WERI-Rb-1 (cell line): ENCODE measurements around the gene EYS.
"Not testable (repeated sequence)": the region's sequence is repeated elsewhere in the genome, so short reads cannot be mapped to it uniquely, and the experiment has no call there.

Experiments used
- DNase-seq: peaks from one replicate; pipeline ENCODE4 v3.0.0-alpha.2; 2020
- H3K27ac ChIP-seq: fragments of 250-450 bp; sonication (Bioruptor Pico); 2 replicates; pipeline ENCODE4 v1.5.1; 2020; ENCODE audit warnings: mild to moderate bottlenecking, moderate library complexity
- H3K27me3 ChIP-seq: fragments of 250-450 bp; sonication (Bioruptor Pico); 2 replicates; pipeline ENCODE4 v1.5.1; 2021; ENCODE audit warnings: mild to moderate bottlenecking, low read depth, moderate library complexity; ENCODE audit not compliant: insufficient read depth, severe bottlenecking
- H3K36me3 ChIP-seq: fragments of 250-450 bp; sonication (Bioruptor Pico); 2 replicates; pipeline ENCODE4 v1.5.1; 2020; ENCODE audit warnings: mild to moderate bottlenecking, moderate library complexity
- H3K4me3 ChIP-seq: 2 replicates; pipeline ENCODE4 v1.5.1; 2011; ENCODE audit warnings: low read depth, mild to moderate bottlenecking, control low read depth, low read length
- H3K9me3 ChIP-seq: fragments of 250-450 bp; sonication (Bioruptor Pico); 2 replicates; pipeline ENCODE4 v1.5.1; 2021; ENCODE audit warnings: mild to moderate bottlenecking, moderate library complexity; ENCODE audit not compliant: severe bottlenecking
- CTCF ChIP-seq: IDR thresholded peaks from 2 replicates; pipeline ENCODE4 v1.5.1; 2011; ENCODE audit warnings: low read depth, mild to moderate bottlenecking, control low read depth, inconsistent platforms, low read length

Gene EYS

DNA sequence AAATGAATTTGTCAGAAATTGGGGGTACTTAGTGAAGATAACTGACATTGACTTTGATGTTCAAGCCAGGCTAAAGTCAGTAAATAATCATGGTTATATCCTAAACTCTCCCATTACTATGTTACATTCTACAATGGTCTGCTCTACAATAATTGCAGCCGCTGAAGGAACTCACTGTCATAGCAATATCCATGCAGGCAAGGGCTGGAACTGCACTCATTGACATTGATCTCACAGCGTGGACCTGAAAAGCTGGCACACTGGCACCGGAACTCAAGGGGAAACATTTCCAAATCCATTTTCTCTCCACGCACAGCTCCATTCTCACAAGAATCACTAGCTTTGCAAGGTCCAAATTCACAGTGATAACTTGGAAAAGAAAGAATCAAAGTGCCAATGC lies 702.7 kb downstream of the EYS start:
- DNase-seq: no peak
- no peak overlapping the region for H3K4me3 ChIP-seq
- no peaks in the 10 kb centered on the region for H3K36me3 ChIP-seq
- no peak overlapping the region for H3K27ac ChIP-seq
- no peak for TF ChIP-seq CTCF
- H3K9me3 ChIP-seq: no peaks in the 10 kb centered on the region
- no peaks in the 10 kb centered on the region for H3K27me3 ChIP-seq

- H3K36me3 ChIP-seq, H3K9me3 ChIP-seq, DNase-seq, H3K27ac ChIP-seq, H3K27me3 ChIP-seq, H3K4me3 ChIP-seq: not testable (repeated sequence)
These were observed 704.1 kb downstream of the EYS start for GRCh38 chr6:65002882-65003281.

DNA sequence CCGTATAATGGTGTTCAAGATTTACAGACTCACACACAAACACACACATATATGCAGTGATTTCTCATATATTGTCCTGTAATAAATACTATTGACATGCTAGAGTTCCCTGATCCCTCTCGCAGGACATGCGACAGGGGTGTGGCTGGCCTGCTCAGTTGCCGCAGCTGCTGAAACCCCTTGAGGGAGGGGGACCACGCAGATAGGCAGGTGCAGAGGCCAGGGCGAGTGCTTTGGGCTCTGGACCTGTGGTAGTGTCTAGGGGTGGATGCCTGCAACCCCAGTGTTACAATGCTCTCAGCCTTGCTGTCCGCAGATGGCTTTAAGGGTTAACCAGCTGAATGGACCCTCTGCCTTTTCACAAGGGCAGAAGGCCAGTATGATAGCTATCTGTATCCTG lies 706.2 kb downstream of the EYS start:
- no peaks in the 10 kb centered on the region for H3K9me3 ChIP-seq
- no peak for TF ChIP-seq CTCF
- no peak for DNase-seq
- H3K36me3 ChIP-seq: no peaks in the 10 kb centered on the region
- no peak overlapping the region for H3K4me3 ChIP-seq
- H3K27ac ChIP-seq: no peak overlapping the region
- no peaks in the 10 kb centered on the region for H3K27me3 ChIP-seq

DNA sequence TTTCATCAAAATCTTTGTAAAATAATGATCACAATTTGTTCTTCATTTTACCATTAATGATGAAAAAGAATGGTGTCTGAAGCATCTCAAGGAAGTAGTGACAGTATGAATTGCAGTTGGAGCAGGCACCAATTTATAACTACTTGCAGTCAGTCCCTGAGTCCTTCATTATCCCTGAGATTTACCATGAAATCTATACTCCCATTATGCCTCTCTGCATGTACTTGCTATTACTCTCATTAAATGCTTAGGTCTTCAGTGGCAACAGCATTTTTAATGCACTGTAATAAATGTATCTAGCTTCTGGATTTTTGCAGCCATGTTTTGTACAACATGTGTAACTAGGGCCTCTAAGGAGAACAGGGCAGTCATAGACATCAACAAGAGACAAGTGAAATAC lies 708.8 kb downstream of the EYS start:
- DNase-seq: no peak
- Histone ChIP-seq H3K9me3 (no peaks in the 10 kb centered on the region), H3K27me3 (no peaks in the 10 kb centered on the region), H3K4me3 (no peak overlapping the region), H3K36me3 (no peaks in the 10 kb centered on the region), H3K27ac (no peak overlapping the region)
- no peak for TF ChIP-seq CTCF

GRCh38 chr6:64996301-64996700 lies 710.7 kb downstream of the EYS start:
- TF ChIP-seq CTCF: no peak
- H3K4me3 ChIP-seq: no peak overlapping the region
- no peak overlapping the region for H3K27ac ChIP-seq
- no peaks in the 10 kb centered on the region for H3K9me3 ChIP-seq
- no peaks in the 10 kb centered on the region for H3K36me3 ChIP-seq
- no peaks in the 10 kb centered on the region for H3K27me3 ChIP-seq
- no peak for DNase-seq

- no peak for TF ChIP-seq CTCF
- no peak overlapping the region for H3K27ac ChIP-seq
- H3K4me3 ChIP-seq: no peak overlapping the region
- DNase-seq: no peak
- no peaks in the 10 kb centered on the region for H3K27me3 ChIP-seq
- H3K9me3 ChIP-seq: no peaks in the 10 kb centered on the region
- H3K36me3 ChIP-seq: no peaks in the 10 kb centered on the region
These were observed 716.2 kb downstream of the EYS start for GRCh38 chr6:64990652-64991304.
